Neural cell (in vitro differentiated cells): ENCODE data around the gene HMGXB4.

Experiments
- EP300 ChIP-seq: fragments of 450-650 bp; conservative IDR thresholded peaks from 2 replicates; pipeline ENCODE4 v1.6.1; 2014; ENCODE audit warnings: antibody characterized with exemption, mild to moderate bottlenecking, moderate library complexity; ENCODE audit not compliant: poor library complexity, severe bottlenecking
- EZH2 ChIP-seq: fragments of 200-600, 300-800 bp; shearing (Covaris generic), sonication (generic); IDR thresholded peaks from 2 replicates; pipeline ENCODE4 v1.6.1; 2014; ENCODE audit warnings: antibody characterized with exemption, low read length, borderline replicate concordance, mild to moderate bottlenecking; ENCODE audit not compliant: insufficient read depth, poor library complexity, severe bottlenecking
- MXI1 ChIP-seq: fragments of 450-650 bp; conservative IDR thresholded peaks from 2 replicates; pipeline ENCODE4 v1.6.1; 2014; ENCODE audit warnings: antibody characterized with exemption, mild to moderate bottlenecking; ENCODE audit not compliant: poor library complexity, severe bottlenecking
- POLR2AphosphoS5 ChIP-seq: IDR thresholded peaks from 2 replicates; pipeline ENCODE4 v1.6.1; 2012
- RAD21 ChIP-seq: fragments of 450-650 bp; conservative IDR thresholded peaks from 2 replicates; pipeline ENCODE4 v1.6.1; 2014; ENCODE audit warnings: antibody characterized with exemption, mild to moderate bottlenecking, moderate library complexity
- REST ChIP-seq: IDR thresholded peaks from 2 replicates; pipeline ENCODE4 v1.6.1; 2012; ENCODE audit warnings: borderline replicate concordance
- SMC3 ChIP-seq: fragments of 450-650 bp; conservative IDR thresholded peaks from 2 replicates; pipeline ENCODE4 v1.6.1; 2014; ENCODE audit warnings: antibody characterized with exemption, mild to moderate bottlenecking, moderate library complexity; ENCODE audit not compliant: poor library complexity
- TAF1 ChIP-seq: IDR thresholded peaks from 2 replicates; pipeline ENCODE4 v1.6.1; 2012; ENCODE audit warnings: low read depth
- TF ChIP-seq, protein P1 (sequence below): fragments of 450-650 bp; IDR thresholded peaks from 2 replicates; pipeline ENCODE4 v1.5.1; 2014; ENCODE audit warnings: antibody characterized with exemption, mild to moderate bottlenecking, moderate library complexity; ENCODE audit not compliant: poor library complexity, severe bottlenecking

GRCh38 chr22:35315855-35316745 lies 58.8 kb downstream of the HMGXB4 start:
- TF ChIP-seq, protein P1, sequence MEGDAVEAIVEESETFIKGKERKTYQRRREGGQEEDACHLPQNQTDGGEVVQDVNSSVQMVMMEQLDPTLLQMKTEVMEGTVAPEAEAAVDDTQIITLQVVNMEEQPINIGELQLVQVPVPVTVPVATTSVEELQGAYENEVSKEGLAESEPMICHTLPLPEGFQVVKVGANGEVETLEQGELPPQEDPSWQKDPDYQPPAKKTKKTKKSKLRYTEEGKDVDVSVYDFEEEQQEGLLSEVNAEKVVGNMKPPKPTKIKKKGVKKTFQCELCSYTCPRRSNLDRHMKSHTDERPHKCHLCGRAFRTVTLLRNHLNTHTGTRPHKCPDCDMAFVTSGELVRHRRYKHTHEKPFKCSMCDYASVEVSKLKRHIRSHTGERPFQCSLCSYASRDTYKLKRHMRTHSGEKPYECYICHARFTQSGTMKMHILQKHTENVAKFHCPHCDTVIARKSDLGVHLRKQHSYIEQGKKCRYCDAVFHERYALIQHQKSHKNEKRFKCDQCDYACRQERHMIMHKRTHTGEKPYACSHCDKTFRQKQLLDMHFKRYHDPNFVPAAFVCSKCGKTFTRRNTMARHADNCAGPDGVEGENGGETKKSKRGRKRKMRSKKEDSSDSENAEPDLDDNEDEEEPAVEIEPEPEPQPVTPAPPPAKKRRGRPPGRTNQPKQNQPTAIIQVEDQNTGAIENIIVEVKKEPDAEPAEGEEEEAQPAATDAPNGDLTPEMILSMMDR = no peak
- TF ChIP-seq TAF1 = no peak
- TF ChIP-seq SMC3 = no peak
- no peak for TF ChIP-seq EZH2
- TF ChIP-seq EP300 = no peak
- no peak for TF ChIP-seq POLR2AphosphoS5
- TF ChIP-seq MXI1 = no peak
- no peak for TF ChIP-seq RAD21
- TF ChIP-seq REST = no peak
